HFF-Myc (cell line): Measurements from ENCODE around the gene HMGN4.

Source experiments
- DNase-seq: peaks from one replicate; pipeline ENCODE4 v3.0.0-alpha.2; 2011; ENCODE audit warnings: low read depth; ENCODE audit errors: extremely low read depth
- H3K4me3 ChIP-seq: replicated peaks from 2 replicates; pipeline ENCODE4 v1.5.1; 2011; ENCODE audit warnings: low read depth, mild to moderate bottlenecking, control low read depth, low read length
- CTCF ChIP-seq: IDR thresholded peaks from 2 replicates; pipeline ENCODE4 v1.5.1; 2012; ENCODE audit warnings: mild to moderate bottlenecking, low read depth, low read length, control low read depth; ENCODE audit errors: missing control alignments

Gene HMGN4

GRCh38 chr6:26595669-26596269 is 57.6 kb downstream of the HMGN4 start:
- DNase-seq, result peak; percentile 71
- TF ChIP-seq CTCF, result peak; percentile 95
- peak overlapping the region; percentile 75 for H3K4me3 ChIP-seq
